HG02840 (cell line): ENCODE measurements around the gene IP6K3.
A peak's percentile ranks its signal among the peaks of the same experiment; 100 is the strongest.

Experiments used
- ATAC-seq: cut with Tn5 transposase; IDR thresholded peaks from one replicate; pipeline ENCODE4 v1.9.1; 2021; ENCODE audit warnings: mild to moderate bottlenecking, moderate library complexity, moderate number of reproducible peaks; ENCODE audit not compliant: unreplicated experiment, low FRiP score

IP6K3 gene

GRCh38 chr6:33710296-33711121 is 36.2 kb downstream of the IP6K3 start:
- ATAC-seq, result peak; percentile 3

GRCh38 chr6:33709605-33710295 is 37.0 kb downstream of the IP6K3 start:
- ATAC-seq, result no peak

DNA sequence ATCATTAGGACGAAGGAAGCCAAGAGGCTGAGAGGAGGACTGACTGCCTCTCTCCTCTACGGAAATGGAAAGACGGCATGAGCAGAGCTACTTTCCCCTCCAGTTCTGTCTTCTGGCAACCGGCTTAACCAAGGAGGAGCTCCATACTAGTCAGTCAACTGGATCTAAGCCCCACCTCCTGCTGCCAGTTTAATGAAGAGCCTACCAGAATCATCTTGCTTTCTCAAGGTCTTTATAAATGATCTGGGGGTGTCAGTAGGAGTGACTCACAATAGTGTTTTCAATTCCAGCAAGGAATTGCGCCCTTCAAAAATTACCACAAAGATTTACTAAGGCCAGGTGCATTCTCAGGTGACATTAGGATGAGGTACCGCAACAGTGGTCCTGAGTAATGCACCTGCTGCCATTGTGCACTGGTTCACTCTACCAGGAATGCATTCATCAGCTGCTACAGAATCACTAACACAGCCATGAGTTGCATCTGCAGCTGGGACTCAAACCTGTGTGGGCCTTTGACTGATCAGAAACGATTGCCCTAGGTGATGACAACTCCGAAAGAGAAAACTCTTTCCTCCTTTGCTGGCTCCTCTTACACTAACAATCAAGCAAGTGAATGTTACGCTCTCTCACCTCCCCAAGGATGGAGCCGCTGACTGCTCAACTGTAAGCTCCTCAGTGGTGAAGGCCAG is 38.0 kb downstream of the IP6K3 start:
- ATAC-seq, result no peak

DNA sequence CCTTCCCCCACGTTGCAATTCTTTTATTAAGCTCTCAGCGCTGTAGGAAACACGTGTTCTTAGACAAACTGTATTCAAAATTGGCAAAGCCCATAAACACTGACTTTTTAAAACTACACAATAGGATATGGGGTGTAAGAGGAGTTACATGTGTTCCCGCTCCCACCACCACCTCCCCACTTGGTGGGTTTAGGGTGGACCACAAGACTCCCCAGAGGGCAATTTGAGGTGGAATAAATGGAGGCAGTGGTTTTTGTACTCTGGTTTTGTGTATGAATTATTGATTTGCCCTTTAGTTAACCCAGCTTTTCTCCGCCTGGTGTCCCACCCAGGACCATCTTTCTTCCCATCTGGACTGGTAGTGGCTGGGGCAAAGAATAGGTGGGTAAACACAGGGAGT is 38.9 kb downstream of the IP6K3 start:
- ATAC-seq, result no peak

- ATAC-seq, result no peak
Observed at GRCh38 chr6:33705955-33706725, 40.6 kb downstream of the IP6K3 start.

DNA sequence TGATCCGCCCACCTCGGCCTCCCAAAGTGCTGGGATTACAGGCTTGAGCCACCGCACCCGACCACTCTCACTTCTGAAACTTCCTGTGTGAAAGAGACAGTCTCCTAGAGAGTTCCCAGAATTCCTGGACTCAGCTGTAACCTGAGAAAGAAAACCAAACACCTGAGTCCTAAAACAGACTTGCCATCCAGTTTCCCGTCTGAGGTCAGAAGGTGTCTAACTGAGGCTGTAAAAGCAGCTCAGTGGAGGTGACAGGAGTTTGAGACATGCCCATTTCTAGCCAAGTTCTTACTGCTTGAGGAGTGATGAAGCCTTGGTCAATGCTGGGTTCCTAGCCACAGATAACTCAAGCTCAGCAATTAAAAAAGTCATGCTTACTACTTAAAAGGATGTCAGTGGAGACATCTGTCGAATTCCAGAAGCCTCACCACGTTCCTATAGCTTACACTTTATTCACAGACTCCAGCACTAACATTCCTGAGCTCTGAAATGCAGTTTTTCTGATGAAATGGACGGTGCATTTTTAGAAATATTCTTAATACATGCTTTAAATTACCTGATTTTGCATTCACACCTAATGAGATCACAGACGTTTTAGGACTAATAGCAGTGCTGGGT is 41.3 kb downstream of the IP6K3 start:
- ATAC-seq, result no peak

DNA sequence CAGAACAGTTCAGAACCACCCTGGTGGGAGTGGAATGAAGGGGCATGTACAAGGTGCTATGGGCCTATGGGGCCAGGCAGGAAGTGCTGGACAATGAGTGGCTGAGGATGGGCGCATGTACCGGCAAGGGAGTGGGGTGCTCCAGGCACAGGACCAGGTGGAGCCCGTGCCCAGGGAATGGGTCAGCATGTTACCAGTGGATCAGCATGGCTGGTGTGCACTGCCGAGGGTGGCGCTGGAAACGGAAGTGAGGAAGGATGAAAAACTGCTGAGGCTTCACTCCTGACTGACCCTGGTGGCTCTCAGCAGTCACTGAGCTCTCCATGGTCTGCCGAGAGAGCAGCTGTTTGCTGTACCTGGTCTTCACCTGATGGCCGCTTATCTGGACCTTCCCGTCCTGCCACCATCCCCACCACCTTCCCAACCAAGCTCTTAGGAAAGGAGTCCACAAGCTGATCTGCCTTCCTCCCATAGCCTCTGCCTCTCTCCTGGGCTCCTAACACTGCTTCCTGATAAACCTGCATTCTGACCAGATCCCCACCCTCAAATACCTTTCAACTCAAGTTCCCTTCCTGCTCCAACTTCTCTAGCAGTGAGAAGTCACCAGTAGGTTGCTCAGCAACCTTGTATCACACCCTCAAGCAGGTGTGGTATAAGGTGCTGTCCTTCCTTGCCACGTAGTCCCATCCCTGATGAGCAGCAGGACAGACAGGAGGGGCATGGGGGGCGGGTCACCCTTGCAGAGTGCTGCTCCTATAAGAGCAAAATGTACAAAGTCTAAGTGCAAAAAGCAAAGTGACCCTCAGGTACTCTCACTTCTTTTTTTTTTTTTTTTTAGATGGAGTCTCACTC is 42.3 kb downstream of the IP6K3 start:
- ATAC-seq, result no peak

DNA sequence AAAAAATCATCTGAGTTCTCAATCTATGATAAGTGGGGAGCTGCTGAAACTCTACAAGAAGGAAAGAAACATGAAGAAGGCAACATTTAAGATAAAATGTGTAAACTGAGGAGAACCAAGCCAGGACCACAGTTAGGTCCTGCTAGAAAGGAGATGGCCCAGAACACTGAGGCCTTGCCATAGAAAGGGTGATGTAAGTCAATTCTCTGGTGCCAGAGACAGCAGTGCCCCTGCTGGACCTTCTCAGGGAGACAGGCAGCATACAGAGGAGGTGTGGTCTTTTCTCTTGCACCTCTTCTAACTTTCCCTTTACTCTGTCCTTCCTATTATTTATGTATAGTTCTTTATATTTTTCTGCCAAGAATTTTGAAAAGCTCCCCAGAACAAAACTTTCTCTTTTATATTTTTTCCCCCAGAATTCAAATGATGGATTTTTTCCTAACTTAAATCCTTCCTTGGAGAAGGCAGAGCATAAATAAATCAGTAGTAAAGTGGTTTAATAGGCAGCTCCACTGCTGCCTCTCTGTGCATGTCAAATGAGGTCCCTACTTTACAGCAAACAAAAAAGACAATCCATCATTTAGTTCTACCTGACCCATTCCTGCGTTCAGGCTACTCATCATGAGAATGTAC is 44.2 kb downstream of the IP6K3 start:
- ATAC-seq, result no peak

DNA sequence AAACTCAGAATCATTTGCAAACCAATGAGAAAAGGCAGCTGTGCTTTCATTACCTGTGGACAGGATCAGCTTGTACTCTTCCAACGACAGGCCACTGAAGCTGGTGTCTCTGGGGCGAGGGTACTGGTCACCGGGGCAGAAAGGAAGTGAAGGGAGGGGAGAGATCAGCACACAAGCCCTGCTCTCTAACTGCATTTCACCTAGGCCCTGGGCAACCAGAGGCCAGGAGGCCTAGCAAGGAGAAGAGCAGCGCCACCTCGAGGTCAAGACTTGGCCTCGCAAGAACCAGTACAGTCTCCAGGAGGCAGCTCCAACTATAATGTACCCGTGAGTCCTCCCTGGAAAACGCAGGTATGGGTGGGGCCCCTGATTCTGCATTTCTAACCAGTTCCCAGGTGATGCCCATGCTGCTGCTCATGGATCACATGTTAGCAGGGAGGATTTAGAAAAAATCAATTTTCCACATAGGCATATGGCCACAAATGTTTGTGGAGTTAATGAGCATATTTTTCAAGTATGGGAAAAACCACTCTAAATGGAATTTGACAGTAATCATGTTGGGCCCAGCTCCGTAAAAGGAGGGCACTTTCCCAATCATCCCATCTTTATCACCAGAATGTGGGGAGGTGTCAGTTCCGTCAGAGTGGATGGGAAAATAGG is 46.2 kb downstream of the IP6K3 start:
- ATAC-seq, result no peak

DNA sequence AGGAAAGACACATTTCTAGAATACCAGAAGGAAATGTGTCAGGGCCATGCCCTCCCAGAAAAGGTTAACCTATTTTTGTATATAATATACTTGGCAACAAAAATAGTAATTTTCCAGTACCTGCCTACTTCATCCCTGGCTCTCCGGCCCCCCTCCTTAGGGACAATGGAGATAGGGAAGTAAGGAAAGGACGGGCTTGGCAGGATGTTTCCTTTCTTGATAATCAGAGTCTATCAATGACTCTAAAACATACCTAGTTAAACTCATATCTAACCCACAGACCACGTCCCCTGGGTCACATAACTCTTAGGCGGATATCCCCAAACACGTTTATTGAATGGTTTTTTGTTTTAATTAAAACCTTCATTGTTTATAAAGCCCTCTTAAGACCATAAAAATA is 47.0 kb downstream of the IP6K3 start:
- ATAC-seq, result no peak

DNA sequence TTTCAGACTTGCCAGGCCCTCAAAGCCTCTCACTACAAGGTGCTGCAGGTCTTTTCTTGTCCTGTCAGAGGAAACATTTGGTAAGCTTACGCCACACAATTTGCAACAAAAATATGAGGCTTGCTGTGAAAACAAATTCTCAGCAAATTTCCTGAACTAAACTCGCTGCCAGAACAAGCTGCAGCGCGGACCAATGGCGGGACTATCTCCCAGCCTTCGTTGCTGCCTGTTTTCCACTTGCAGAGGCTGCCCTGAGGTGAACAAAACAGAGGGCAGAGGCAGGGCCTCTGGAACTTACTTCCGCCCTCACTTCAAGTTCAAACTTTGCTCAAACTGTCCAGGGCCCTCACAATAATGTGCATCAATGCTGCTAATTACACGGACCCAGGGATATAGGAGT is 47.6 kb downstream of the IP6K3 start:
- ATAC-seq, result no peak

DNA sequence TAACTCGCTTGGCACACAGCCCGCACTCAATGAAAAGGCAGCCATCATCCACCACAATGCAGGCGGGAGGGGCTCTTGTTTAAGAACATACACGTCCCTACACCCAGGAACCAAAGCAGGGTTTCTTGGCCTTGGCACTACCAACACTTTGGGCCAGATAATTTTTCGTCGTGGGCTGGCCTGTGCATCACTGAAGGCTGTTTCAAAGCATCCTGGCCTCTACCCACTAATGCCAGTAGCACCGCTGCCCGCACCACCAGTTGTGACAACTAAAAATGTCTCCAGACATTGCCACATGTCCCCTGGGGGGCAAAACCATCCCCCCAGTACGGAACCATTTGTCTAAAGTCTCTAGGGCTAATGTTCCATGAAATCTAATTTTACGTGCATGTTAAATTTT is 48.2 kb downstream of the IP6K3 start:
- no peak for ATAC-seq

DNA sequence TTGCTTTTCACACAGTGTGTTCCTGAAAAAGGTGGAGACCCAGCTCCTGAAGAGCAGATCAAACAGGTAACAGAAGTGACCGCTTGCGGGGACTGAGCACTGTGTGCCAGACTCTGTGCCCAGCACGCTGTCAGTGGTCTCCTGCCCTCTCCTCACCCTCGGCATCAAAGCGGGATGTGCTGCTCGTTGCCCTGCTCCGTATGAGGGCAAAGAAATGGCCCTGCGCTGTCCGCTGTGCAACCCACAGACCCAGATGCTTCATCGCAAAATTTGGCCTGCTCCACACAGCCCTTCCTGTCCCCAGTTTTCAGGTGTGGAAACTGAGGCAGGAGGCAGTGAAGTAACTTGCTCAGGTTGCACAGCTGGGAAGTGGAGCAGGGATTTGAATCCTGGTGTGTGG is 48.9 kb downstream of the IP6K3 start:
- no peak for ATAC-seq

DNA sequence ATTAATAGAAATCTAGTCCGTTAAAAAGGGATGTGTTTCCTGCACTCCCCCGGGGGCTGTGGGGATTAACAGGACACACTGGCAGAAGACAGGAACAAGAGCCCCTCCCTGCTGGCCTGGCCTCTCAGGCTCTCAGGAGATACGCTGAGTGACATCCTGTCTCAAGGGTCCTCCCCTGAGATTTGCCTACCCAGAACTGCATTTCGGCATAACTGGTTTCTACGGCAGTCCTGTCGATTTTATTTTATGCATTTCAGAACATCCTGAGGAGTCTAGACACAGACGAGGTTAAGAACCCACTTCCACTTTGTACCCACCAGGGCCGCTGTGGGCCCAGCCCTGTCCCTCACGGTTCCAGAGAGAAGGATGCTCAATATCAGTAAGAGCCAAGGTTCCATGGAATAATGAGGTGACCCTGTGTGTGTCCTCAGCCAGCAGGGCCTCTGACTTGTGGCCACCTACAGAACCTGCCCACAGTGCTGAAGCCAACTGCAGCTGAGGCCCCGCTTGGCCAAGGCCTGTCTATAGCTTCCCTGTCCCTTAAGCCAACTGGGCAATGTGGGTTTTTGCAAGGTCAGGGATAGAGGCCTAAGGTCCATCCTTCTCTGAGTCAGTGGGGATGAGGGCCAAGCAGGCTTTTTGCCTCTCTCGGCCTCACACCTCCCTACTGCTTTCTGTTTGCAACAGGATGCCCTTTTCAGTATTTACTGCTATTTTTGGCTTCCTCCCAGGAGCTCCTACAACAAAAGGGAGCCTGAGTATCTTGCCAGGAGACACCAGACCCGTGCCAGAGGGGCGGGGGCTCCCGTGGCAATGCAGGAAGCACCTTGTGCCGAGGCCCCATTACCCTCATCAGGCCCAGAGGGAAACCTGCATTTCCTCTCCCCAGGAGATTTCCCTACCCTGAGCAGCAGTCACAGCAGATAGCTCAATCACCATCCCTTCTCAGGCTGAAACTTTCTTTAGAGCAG is 49.9 kb downstream of the IP6K3 start:
- ATAC-seq, result no peak

- no peak for ATAC-seq
Observed at GRCh38 chr6:33696076-33696475, 50.6 kb downstream of the IP6K3 start.

- no peak for ATAC-seq
Observed at GRCh38 chr6:33695451-33695887, 51.2 kb downstream of the IP6K3 start.

GRCh38 chr6:33694977-33695376 is 51.7 kb downstream of the IP6K3 start:
- no peak for ATAC-seq
